Right atrium auricular region (tissue), 2 donors: ENCODE data around the gene FSCN2. TPM values are rescaled to one million over a fixed set of nuclear protein-coding genes. Genes with fewer than 3 reads are reported as not detected.

ENCODE experiments used
- DNase-seq: peaks from one replicate; pipeline ENCODE4 v3.0.0-alpha.2; 2019; ENCODE audit warnings: low spot score
- H3K27ac ChIP-seq, 2 donors: fragments of 200-600 bp; sonication (generic); 1 replicate in 1 of 2; 2 replicates in 1 of 2; pipeline ENCODE4 v1.5.1; 2016 to 2019
- H3K27me3 ChIP-seq, 2 donors: fragments of 200-600 bp; sonication (generic); one replicate each; pipeline versions ENCODE4 v1.5.1 to v1.6.0; 2017 to 2019
- H3K36me3 ChIP-seq: fragments of 200-600 bp; sonication (generic); one replicate; pipeline ENCODE4 v1.5.1; 2016
- H3K4me1 ChIP-seq, 2 donors: fragments of 200-600 bp; sonication (generic); one replicate each; pipeline versions ENCODE4 v1.5.1 to v1.6.0; 2017 to 2019
- H3K4me3 ChIP-seq, 2 donors: fragments of 200-600 bp; sonication (generic); 1 replicate in 1 of 2; 2 replicates in 1 of 2; pipeline ENCODE4 v1.5.1; 2017 to 2019; ENCODE audit warnings: mild to moderate bottlenecking in 1 of 2, moderate library complexity in 1 of 2
- H3K9me3 ChIP-seq, 2 donors: fragments of 200-600 bp; sonication (generic); one replicate each; pipeline ENCODE4 v1.5.1; 2019
- CTCF ChIP-seq, 2 donors: fragments of 200-600 bp; sonication (generic); IDR thresholded peaks; one replicate each; pipeline ENCODE4 v1.5.1; 2019; ENCODE audit warnings: antibody characterized with exemption in 2 of 2
- total RNA-seq, 2 donors: library from RNA; depleted of rRNA; stranded (reverse); fragments of >200 nt; gene quantifications; one replicate each; pipeline ENCODE4 v1.1.0, GENCODE V29; 2016

Gene FSCN2
- total RNA-seq, 2 donors from 2014 or later: 0.63 to 0.74 TPM

- Histone ChIP-seq H3K9me3 (no peaks in the 10 kb centered on the region), H3K36me3 (peaks cover 25% of the 10 kb centered on the region), H3K27ac (peak within 1 kb of the TSS; percentile 82 to 86), H3K4me1 (peaks cover 0 to 47% of the 10 kb centered on the region in 2 donors), H3K27me3 (no peaks in the 10 kb centered on the region), H3K4me3 (peak within 1 kb of the TSS; percentile 90 to 99)
- peak in 1 of 2 donors; percentile 39 for TF ChIP-seq CTCF (IDR thresholded peaks at IDR 0.05)
- DNase-seq: peak; percentile 79
Observed at GRCh38 chr17:81552244-81553017, 24.3 kb downstream of the FSCN2 start, which contains the start of gene FAAP100. Gene FAAP100, minus strand, starts transcription at chr17:81552353. Its CDS starts 23 bp downstream, at chr17:81552330.

GRCh38 chr17:81553018-81553615, 24.9 kb downstream of the FSCN2 start:
- peak; percentile 74 for DNase-seq
- Histone ChIP-seq H3K27me3 (no peaks in the 10 kb centered on the region), H3K4me3 (peak overlapping the region; percentile 90 to 99), H3K4me1 (peaks cover 0 to 54% of the 10 kb centered on the region in 2 donors), H3K9me3 (no peaks in the 10 kb centered on the region), H3K36me3 (peaks cover 21% of the 10 kb centered on the region), H3K27ac (peak overlapping the region; percentile 82 to 86)
- no peak for TF ChIP-seq CTCF (IDR thresholded peaks at IDR 0.05)

GRCh38 chr17:81553616-81554181, 25.5 kb downstream of the FSCN2 start:
- Histone ChIP-seq H3K9me3 (no peaks in the 10 kb centered on the region), H3K36me3 (peaks cover 22% of the 10 kb centered on the region), H3K27ac (peak overlapping the region; percentile 82 to 86), H3K4me3 (peak overlapping the region; percentile 90 to 99), H3K27me3 (no peaks in the 10 kb centered on the region), H3K4me1 (peaks cover 0 to 59% of the 10 kb centered on the region in 2 donors)
- DNase-seq: no peak
- no peak for TF ChIP-seq CTCF (IDR thresholded peaks at IDR 0.05)

- Histone ChIP-seq H3K27ac (peak overlapping the region; percentile 71 to 78), H3K9me3 (no peaks in the 10 kb centered on the region), H3K4me3 (no peak overlapping the region), H3K36me3 (peaks cover 33% of the 10 kb centered on the region), H3K27me3 (no peaks in the 10 kb centered on the region), H3K4me1 (peaks cover 0 to 61% of the 10 kb centered on the region in 2 donors)
- TF ChIP-seq CTCF (IDR thresholded peaks at IDR 0.05): no peak
- no peak for DNase-seq
Observed at GRCh38 chr17:81556175-81556691, 28.1 kb downstream of the FSCN2 start.

GRCh38 chr17:81556863-81557262, 28.7 kb downstream of the FSCN2 start:
- Histone ChIP-seq H3K27ac (peak overlapping the region; percentile 71 to 78), H3K4me1 (peaks cover 0 to 56% of the 10 kb centered on the region in 2 donors)

More at GRCh38 chr17:81556863-81557262, 28.7 kb downstream of the FSCN2 start:
- DNase-seq: no peak
- H3K36me3 ChIP-seq: peaks cover 39% of the 10 kb centered on the region
- no peaks in the 10 kb centered on the region for H3K9me3 ChIP-seq
- H3K4me3 ChIP-seq: no peak overlapping the region
- no peaks in the 10 kb centered on the region for H3K27me3 ChIP-seq
- no peak for TF ChIP-seq CTCF (IDR thresholded peaks at IDR 0.05)
